Loucy (cell line): ENCODE measurements around the gene ADAMTS8.

ENCODE experiments used
- H2AFZ ChIP-seq: fragments of 200-600 bp; sonication (generic); 2 replicates; pipeline ENCODE4 v1.6.0; 2016; ENCODE audit warnings: antibody characterized with exemption, mild to moderate bottlenecking, low read length, moderate library complexity
- H3F3A ChIP-seq: fragments of 200-600 bp; 2 replicates; pipeline ENCODE4 v1.6.0; 2016; ENCODE audit warnings: antibody characterized with exemption, low read depth, mild to moderate bottlenecking
- H3K27me3 ChIP-seq: fragments of 200-600 bp; sonication (generic); 2 replicates; pipeline ENCODE4 v1.6.1; 2014; ENCODE audit warnings: low read length, mild to moderate bottlenecking; ENCODE audit not compliant: insufficient read depth, poor library complexity, severe bottlenecking
- H3K36me3 ChIP-seq: fragments of 200-600 bp; sonication (generic); 2 replicates; pipeline ENCODE4 v1.6.1; 2016; ENCODE audit warnings: low read length; ENCODE audit not compliant: insufficient read depth
- H3K4me1 ChIP-seq: fragments of 200-600 bp; sonication (generic); 2 replicates; pipeline ENCODE4 v1.5.1; 2014; ENCODE audit warnings: low read length, mild to moderate bottlenecking; ENCODE audit not compliant: insufficient read depth, poor library complexity, severe bottlenecking
- H3K4me2 ChIP-seq: fragments of 200-600 bp; sonication (generic); 2 replicates; pipeline ENCODE4 v1.6.0; 2014; ENCODE audit warnings: antibody characterized with exemption, low read length, low read depth, mild to moderate bottlenecking; ENCODE audit not compliant: poor library complexity, severe bottlenecking
- H3K4me3 ChIP-seq: fragments of 200-600 bp; sonication (generic); 2 replicates; pipeline ENCODE4 v1.5.1; 2014; ENCODE audit warnings: low read length, mild to moderate bottlenecking, mixed read lengths; ENCODE audit not compliant: poor library complexity, severe bottlenecking
- H3K79me2 ChIP-seq: fragments of 200-600 bp; sonication (generic); 2 replicates; pipeline ENCODE4 v1.6.1; 2014; ENCODE audit warnings: low read length; ENCODE audit not compliant: insufficient read depth
- H3K9ac ChIP-seq: fragments of 200-600 bp; sonication (generic); 2 replicates; pipeline ENCODE4 v1.6.0; 2014; ENCODE audit warnings: mild to moderate bottlenecking, low read depth, low read length, moderate library complexity; ENCODE audit not compliant: poor library complexity, severe bottlenecking
- H3K9me2 ChIP-seq: fragments of 200-600 bp; sonication (generic); replicated peaks from 2 replicates; pipeline ENCODE4 v1.6.1; 2016; ENCODE audit warnings: low read depth, low read length, mixed read lengths
- H3K9me3 ChIP-seq: fragments of 200-600 bp; sonication (generic); 2 replicates; pipeline ENCODE4 v1.6.1; 2014; ENCODE audit warnings: mild to moderate bottlenecking, antibody characterized with exemption, low read length, low read depth; ENCODE audit not compliant: insufficient read depth
- H4K20me1 ChIP-seq: fragments of 200-600 bp; sonication (generic); 2 replicates; pipeline ENCODE4 v1.6.0; 2014; ENCODE audit warnings: antibody characterized with exemption, low read length, mild to moderate bottlenecking; ENCODE audit not compliant: insufficient read depth, poor library complexity, severe bottlenecking
- CTCF ChIP-seq: fragments of 200-600 bp; sonication (generic); conservative IDR thresholded peaks from 2 replicates; pipeline ENCODE4 v1.5.1; 2014; ENCODE audit warnings: mild to moderate bottlenecking, antibody characterized with exemption, low read length
- EZH2phosphoT487 ChIP-seq: fragments of 200-600 bp; IDR thresholded peaks from 2 replicates; pipeline ENCODE4 v1.6.1; 2018; ENCODE audit warnings: antibody characterized with exemption, mild to moderate bottlenecking, moderate library complexity, borderline replicate concordance

Gene ADAMTS8

GRCh38 chr11:130471731-130472433, 43.5 kb upstream of the ADAMTS8 start:
- H3K27me3 ChIP-seq, result no peaks in the 10 kb centered on the region
- no peaks in the 10 kb centered on the region for H3K9me3 ChIP-seq
- no peaks in the 10 kb centered on the region for H3F3A ChIP-seq
- H3K4me2 ChIP-seq, result no peak overlapping the region
- H3K4me1 ChIP-seq, result no peaks in the 10 kb centered on the region
- no peak overlapping the region for H3K9ac ChIP-seq
- TF ChIP-seq EZH2phosphoT487, result no peak
- TF ChIP-seq CTCF, result no peak
- H3K36me3 ChIP-seq, result no peaks in the 10 kb centered on the region
- no peaks in the 10 kb centered on the region for H3K79me2 ChIP-seq
- H4K20me1 ChIP-seq, result no peaks in the 10 kb centered on the region
- H3K4me3 ChIP-seq, result no peak overlapping the region
- H3K9me2 ChIP-seq, result no peaks in the 10 kb centered on the region
- H2AFZ ChIP-seq, result no peak overlapping the region

- Histone ChIP-seq H2AFZ (no peak overlapping the region), H4K20me1 (no peaks in the 10 kb centered on the region), H3F3A (no peaks in the 10 kb centered on the region), H3K4me3 (no peak overlapping the region), H3K79me2 (no peaks in the 10 kb centered on the region), H3K4me2 (no peak overlapping the region), H3K36me3 (no peaks in the 10 kb centered on the region), H3K9me3 (no peaks in the 10 kb centered on the region), H3K27me3 (no peaks in the 10 kb centered on the region), H3K4me1 (no peaks in the 10 kb centered on the region), H3K9me2 (no peaks in the 10 kb centered on the region), H3K9ac (no peak overlapping the region)
- TF ChIP-seq CTCF, result no peak
- no peak for TF ChIP-seq EZH2phosphoT487
Measured at GRCh38 chr11:130470832-130471706, 42.7 kb upstream of the ADAMTS8 start.

GRCh38 chr11:130469181-130469580, 40.8 kb upstream of the ADAMTS8 start:
- no peaks in the 10 kb centered on the region for H4K20me1 ChIP-seq
- no peak overlapping the region for H3K4me3 ChIP-seq
- no peaks in the 10 kb centered on the region for H3K27me3 ChIP-seq

More at GRCh38 chr11:130469181-130469580, 40.8 kb upstream of the ADAMTS8 start:
- no peaks in the 10 kb centered on the region for H3K4me1 ChIP-seq
- H3K36me3 ChIP-seq, result no peaks in the 10 kb centered on the region
- no peaks in the 10 kb centered on the region for H3F3A ChIP-seq
- no peaks in the 10 kb centered on the region for H3K9me3 ChIP-seq
- H3K4me2 ChIP-seq, result no peak overlapping the region
- no peaks in the 10 kb centered on the region for H3K79me2 ChIP-seq
- H2AFZ ChIP-seq, result no peak overlapping the region
- H3K9ac ChIP-seq, result no peak overlapping the region
- no peak for TF ChIP-seq CTCF
- TF ChIP-seq EZH2phosphoT487, result no peak
- no peaks in the 10 kb centered on the region for H3K9me2 ChIP-seq
